ENCODE measurements around the gene MTF2. TPM values are rescaled to one million over a fixed set of nuclear protein-coding genes. Genes with fewer than 3 reads are reported as not detected.

MTF2 gene
- polyA plus RNA-seq, 3 donors, result 16.0 to 56.3 (median 32.5) TPM

DNA sequence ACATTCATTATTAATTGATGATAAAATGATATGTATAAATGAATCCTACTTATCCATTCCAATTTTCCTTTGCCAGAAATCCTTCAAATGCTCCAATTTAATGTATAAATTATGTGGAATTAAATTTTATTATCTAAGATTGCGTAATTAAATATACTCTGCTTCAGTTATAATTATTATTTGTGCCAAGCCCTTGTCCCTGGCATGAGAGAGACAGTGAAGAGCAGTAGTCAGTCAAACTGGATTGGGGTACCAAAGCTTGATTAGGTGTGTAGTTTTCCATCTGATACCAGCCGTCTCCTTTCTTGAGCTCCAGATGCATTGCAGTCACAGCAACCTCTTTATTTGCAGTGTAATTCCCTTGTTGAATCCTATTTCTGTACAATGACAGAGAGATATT lies 22.4 kb upstream of the MTF2 start:
- intact Hi-C loops (cut with micrococcal nuclease), result no loop called here
- Histone ChIP-seq H3K27ac (ENCODE audit: low read depth in 1 of 2, low read length in 2 of 2) (no peak overlapping the region), H2AFZ (ENCODE audit: insufficient read depth, low read depth, low read length, poor library complexity, severe bottlenecking) (no peak overlapping the region), H3K4me3 (replicated peaks in 1 of 3; ENCODE audit: low read depth in 2 of 3, low read length in 3 of 3) (no peak overlapping the region), H3K9ac (ENCODE audit: insufficient read depth, low read length, poor library complexity, severe bottlenecking) (no peak overlapping the region), H3K4me2 (replicated peaks; ENCODE audit: extremely low read depth, low read length, poor library complexity, severe bottlenecking) (no peak overlapping the region), H4K20me1 (ENCODE audit: insufficient read depth, low read length) (no peaks in the 10 kb centered on the region), H3K27me3 (ENCODE audit: control insufficient read depth in 2 of 2, insufficient read depth in 2 of 2, low read length in 2 of 2) (peaks cover 0 to 2% of the 10 kb centered on the region in 2 donors), H3K79me2 (ENCODE audit: insufficient read depth, low read length) (no peaks in the 10 kb centered on the region), H3K4me1 (ENCODE audit: control insufficient read depth in 1 of 2, insufficient read depth in 2 of 2, low read length in 2 of 2) (no peaks in the 10 kb centered on the region), H3K9me3 (replicated peaks in 1 of 2; ENCODE audit: control insufficient read depth in 1 of 2, insufficient read depth in 1 of 2, low read length in 2 of 2) (no peaks in the 10 kb centered on the region), H3K36me3 (replicated peaks in 1 of 2; ENCODE audit: control insufficient read depth in 1 of 2, insufficient read depth in 2 of 2, low read length in 2 of 2) (no peaks in the 10 kb centered on the region)
- WGBS (ENCODE audit: insufficient coverage), result no CpG with 5 or more reads among the region's 2 CpGs
- H3K4me1 Mint-ChIP-seq, result peaks cover 3% of the 10 kb centered on the region
- TF ChIP-seq, protein P1, sequence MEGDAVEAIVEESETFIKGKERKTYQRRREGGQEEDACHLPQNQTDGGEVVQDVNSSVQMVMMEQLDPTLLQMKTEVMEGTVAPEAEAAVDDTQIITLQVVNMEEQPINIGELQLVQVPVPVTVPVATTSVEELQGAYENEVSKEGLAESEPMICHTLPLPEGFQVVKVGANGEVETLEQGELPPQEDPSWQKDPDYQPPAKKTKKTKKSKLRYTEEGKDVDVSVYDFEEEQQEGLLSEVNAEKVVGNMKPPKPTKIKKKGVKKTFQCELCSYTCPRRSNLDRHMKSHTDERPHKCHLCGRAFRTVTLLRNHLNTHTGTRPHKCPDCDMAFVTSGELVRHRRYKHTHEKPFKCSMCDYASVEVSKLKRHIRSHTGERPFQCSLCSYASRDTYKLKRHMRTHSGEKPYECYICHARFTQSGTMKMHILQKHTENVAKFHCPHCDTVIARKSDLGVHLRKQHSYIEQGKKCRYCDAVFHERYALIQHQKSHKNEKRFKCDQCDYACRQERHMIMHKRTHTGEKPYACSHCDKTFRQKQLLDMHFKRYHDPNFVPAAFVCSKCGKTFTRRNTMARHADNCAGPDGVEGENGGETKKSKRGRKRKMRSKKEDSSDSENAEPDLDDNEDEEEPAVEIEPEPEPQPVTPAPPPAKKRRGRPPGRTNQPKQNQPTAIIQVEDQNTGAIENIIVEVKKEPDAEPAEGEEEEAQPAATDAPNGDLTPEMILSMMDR (IDR thresholded peaks at IDR 0.05), result no peak
- H3K36me3 Mint-ChIP-seq, result no peaks in the 10 kb centered on the region
- no peak overlapping the region for H3K27ac Mint-ChIP-seq
- no peak for DNase-seq
- peaks cover 10% of the 10 kb centered on the region in 3 donors for H3K27me3 Mint-ChIP-seq (ENCODE audit: low read depth in 3 of 3)
- no peak overlapping the region for H3K4me3 Mint-ChIP-seq
- peaks cover 0 to 2% (median 0%) of the 10 kb centered on the region in 7 donors for H3K9me3 Mint-ChIP-seq

DNA sequence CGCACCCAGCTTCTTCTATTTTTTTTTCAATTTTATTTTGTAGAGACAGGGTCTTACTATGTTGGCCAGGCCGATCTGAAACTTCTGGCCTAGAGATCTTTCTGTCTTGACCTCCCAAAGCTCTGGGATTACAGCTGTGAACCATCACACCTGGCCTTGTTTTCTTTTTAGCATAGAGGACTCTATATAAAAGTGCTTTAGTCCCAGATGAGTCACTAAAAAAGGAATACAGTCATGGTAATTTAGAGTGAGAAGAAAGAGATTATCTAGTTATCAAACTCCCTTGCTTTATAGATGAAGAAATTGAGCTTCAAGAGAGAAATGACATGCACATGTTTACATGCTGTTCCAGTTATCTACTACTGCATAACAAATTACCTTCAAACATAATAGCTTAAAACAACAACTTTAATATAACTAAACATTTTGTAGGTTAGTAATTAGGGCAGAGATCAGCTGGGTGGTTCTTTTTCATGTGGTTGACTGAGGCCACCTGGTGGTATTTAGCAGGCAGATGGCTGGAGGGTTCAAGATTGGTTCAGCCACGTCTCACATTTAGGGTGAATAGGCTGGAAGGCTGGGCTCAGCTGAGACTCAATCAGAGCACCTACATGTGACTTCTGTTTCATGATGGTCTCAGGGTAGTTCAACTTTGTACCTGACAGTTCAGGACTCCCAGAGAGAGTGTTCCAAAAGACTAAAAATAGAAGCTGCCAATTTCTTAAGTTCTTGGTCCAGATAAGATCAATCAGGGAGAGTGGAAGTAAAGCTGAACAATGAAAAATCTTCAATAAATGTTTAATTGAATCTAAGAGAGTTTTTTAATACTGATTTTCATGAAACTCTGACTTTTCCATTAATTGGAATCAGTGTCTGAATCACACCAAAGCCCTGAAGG lies 16.9 kb upstream of the MTF2 start:
- TF ChIP-seq, protein P1 (IDR thresholded peaks at IDR 0.05), result peak; percentile 66
- no peaks in the 10 kb centered on the region for H3K79me2 ChIP-seq (ENCODE audit: insufficient read depth, low read length)
- H3K4me2 ChIP-seq (replicated peaks; ENCODE audit: extremely low read depth, low read length, poor library complexity, severe bottlenecking), result no peak overlapping the region
- no peak overlapping the region for H3K27ac Mint-ChIP-seq
- H3K4me1 ChIP-seq (ENCODE audit: control insufficient read depth in 1 of 2, insufficient read depth in 2 of 2, low read length in 2 of 2), result no peaks in the 10 kb centered on the region
- H3K4me1 Mint-ChIP-seq, result no peaks in the 10 kb centered on the region
- H3K36me3 Mint-ChIP-seq, result no peaks in the 10 kb centered on the region
- no peaks in the 10 kb centered on the region for H4K20me1 ChIP-seq (ENCODE audit: insufficient read depth, low read length)
- H3K27ac ChIP-seq (ENCODE audit: low read depth in 1 of 2, low read length in 2 of 2), result no peak overlapping the region
- DNase-seq, result peak; percentile 8 to 41 (median 30)
- H3K27me3 Mint-ChIP-seq (ENCODE audit: low read depth in 3 of 3), result peaks cover 6 to 12% (median 8%) of the 10 kb centered on the region in 3 donors
- no peak overlapping the region for H3K4me3 ChIP-seq (replicated peaks in 1 of 3; ENCODE audit: low read depth in 2 of 3, low read length in 3 of 3)
- H3K9me3 ChIP-seq (replicated peaks in 1 of 2; ENCODE audit: control insufficient read depth in 1 of 2, insufficient read depth in 1 of 2, low read length in 2 of 2), result no peaks in the 10 kb centered on the region
- no peak overlapping the region for H3K9ac ChIP-seq (ENCODE audit: insufficient read depth, low read length, poor library complexity, severe bottlenecking)
- no peak overlapping the region for H2AFZ ChIP-seq (ENCODE audit: insufficient read depth, low read depth, low read length, poor library complexity, severe bottlenecking)
- no peak overlapping the region for H3K4me3 Mint-ChIP-seq
- no peaks in the 10 kb centered on the region for H3K36me3 ChIP-seq (replicated peaks in 1 of 2; ENCODE audit: control insufficient read depth in 1 of 2, insufficient read depth in 2 of 2, low read length in 2 of 2)
- intact Hi-C loops (cut with micrococcal nuclease), result no loop called here
- peaks cover 0 to 2% of the 10 kb centered on the region in 2 donors for H3K27me3 ChIP-seq (ENCODE audit: control insufficient read depth in 2 of 2, insufficient read depth in 2 of 2, low read length in 2 of 2)
- WGBS (ENCODE audit: insufficient coverage), result 0% methylated on average over 1 of the region's 3 CpGs
- peaks cover 0 to 2% (median 0%) of the 10 kb centered on the region in 7 donors for H3K9me3 Mint-ChIP-seq
